ENCODE measurements around the gene AP4B1. TPM values are rescaled to one million over a fixed set of nuclear protein-coding genes. Genes with fewer than 3 reads are reported as not detected.

The AP4B1 gene
- total and polyA plus RNA-seq, 9 of the 15 experiments (the other 6 are each of a cell fraction or from before 2014, with no cell fraction given), result 15.8 to 36.5 (median 24.6) TPM

GRCh38 chr1:113947388-113948107 lies 42.9 kb upstream of the AP4B1 start:
- Histone ChIP-seq H3K27me3 (ENCODE audit: control insufficient read depth in 2 of 2, insufficient read depth in 2 of 2, low read length in 2 of 2) (no peaks in the 10 kb centered on the region), H3K9ac (ENCODE audit: insufficient read depth in 1 of 2, low read depth in 2 of 2, low read length in 2 of 2) (0 out of 4 replicates have a peak overlapping the region, but pooled peaks of 1 of the 2 experiments have one; percentile 14), H3K9me1 (ENCODE audit: control insufficient read depth, insufficient read depth, low read length) (no peaks in the 10 kb centered on the region), H4K20me1 (replicated peaks; ENCODE audit: control insufficient read depth, insufficient read depth, low read length) (no peaks in the 10 kb centered on the region), H3K4me2 (ENCODE audit: insufficient read depth, low read length) (peak overlapping the region; percentile 7; the same call in 1 of the 2 replicates), H3K79me2 (ENCODE audit: control insufficient read depth, insufficient read depth, low read length) (peaks cover 94% of the 10 kb centered on the region), H3K4me1 (replicated peaks in 1 of 2; ENCODE audit: control insufficient read depth in 2 of 2, insufficient read depth in 2 of 2, low read length in 2 of 2) (peaks cover 11 to 27% of the 10 kb centered on the region in 2 experiments; a peak in 4 of 5 replicates), H2AFZ (ENCODE audit: low read depth, low read length) (no peak overlapping the region), H3K36me3 (ENCODE audit: control insufficient read depth, insufficient read depth, low read length) (peaks cover 36% of the 10 kb centered on the region; the same call in 2 of the 3 replicates), H3K4me3 (no peak overlapping the region), H3K27ac (ENCODE audit: extremely low read depth, low read depth, low read length) (peak overlapping the region; percentile 12; the same call in 2 of the 3 replicates), H3K9me3 (replicated peaks; ENCODE audit: control insufficient read depth, insufficient read depth, low read depth, low read length) (no peaks in the 10 kb centered on the region)
- DNase-seq (ENCODE audit: extremely low read depth in 1 of 4, low spot score in 3 of 4) (no peak), ATAC-seq (peak; percentile 19), FAIRE-seq (no peak)
- WGBS (ENCODE audit: insufficient coverage, low coverage, missing lambda C conversion rate), result 3% methylated on average over 3 of the region's 3 CpGs
- intact Hi-C loops (cut with micrococcal nuclease) (loop anchor here (1.0 to 5.0 kb wide), 2 partner anchors 17 to 110 kb away; no protein-coding TSS in a partner anchor), in situ Hi-C loops (cut with MboI) (no loop called here)
- CTCF ChIA-PET (ENCODE audit: low intra/inter-chr PET ratio), result interaction anchor here (0.6 to 0.7 kb wide), 2 partner anchors 44 to 110 kb away, joined by 3 to 5 read pairs; no protein-coding TSS in a partner anchor
- BruUV-seq (replicated peaks), result no TSS peak
- no peak for TF ChIP-seq PHF21A (IDR thresholded peaks at IDR 0.05; ENCODE audit: borderline replicate concordance, low read depth)
- TF ChIP-seq ZNF121 (CRISPR knock-in tag; conservative IDR thresholded peaks at IDR 0.05), result no peak
- TF ChIP-seq HMBOX1 (IDR thresholded peaks at IDR 0.05), result 0 out of 2 replicates have a peak, but pooled peaks have one; percentile 12
- POLR2A ChIA-PET, result interaction anchor here (0.6 to 5.3 kb wide), 9 partner anchors 9 to 843 kb away, joined by 3 to 65 read pairs (median 5); partner anchors contain the start of gene HIPK1

Measured in K562 (cell line).